SJSA1 (cell line): ENCODE results near the gene MAN2B2. TPM values are rescaled to one million over a fixed set of nuclear protein-coding genes. Genes with fewer than 3 reads are reported as not detected.

Source experiments
- DNase-seq, 2 experiments: peaks; one replicate each; pipeline ENCODE4 v3.0.0-alpha.2; 2015 to 2020; ENCODE audit warnings: low spot score in 2 of 2, low read depth in 1 of 2
- H3K27ac ChIP-seq: fragments of 250-450 bp; sonication (Bioruptor Pico); 2 replicates; pipeline ENCODE4 v1.5.1; 2020; ENCODE audit warnings: mild to moderate bottlenecking, moderate library complexity
- H3K27me3 ChIP-seq: fragments of 250-450 bp; sonication (Bioruptor Pico); replicated peaks from 2 replicates; pipeline ENCODE4 v1.5.1; 2020; ENCODE audit warnings: mild to moderate bottlenecking, moderate library complexity
- H3K36me3 ChIP-seq: fragments of 250-450 bp; sonication (Bioruptor Pico); 2 replicates; pipeline ENCODE4 v1.5.1; 2020; ENCODE audit warnings: mild to moderate bottlenecking
- H3K4me1 ChIP-seq: fragments of 250-450 bp; sonication (Bioruptor Pico); replicated peaks from 2 replicates; pipeline ENCODE4 v1.6.1; 2021; ENCODE audit warnings: mild to moderate bottlenecking
- H3K4me3 ChIP-seq: fragments of 250-450 bp; sonication (Bioruptor Pico); 2 replicates; pipeline ENCODE4 v1.5.1; 2020; ENCODE audit warnings: mild to moderate bottlenecking
- H3K9me3 ChIP-seq: fragments of 250-450 bp; sonication (Bioruptor Pico); replicated peaks from 2 replicates; pipeline ENCODE4 v1.5.1; 2020; ENCODE audit warnings: mild to moderate bottlenecking
- total RNA-seq: library from RNA; depleted of rRNA; stranded (reverse); fragments of >200 nt; shearing (Covaris generic); gene quantifications from 2 replicates; pipeline ENCODE4 v1.2.3, GENCODE V29; 2014

Gene MAN2B2
- total RNA-seq, 1 experiment from 2014 or later: 12.1 TPM

- H3K9me3 ChIP-seq: no peaks in the 10 kb centered on the region
- peaks cover 10% of the 10 kb centered on the region; the same call in 1 of the 2 replicates for H3K4me1 ChIP-seq
- H3K27me3 ChIP-seq: no peaks in the 10 kb centered on the region
- no peak for DNase-seq
- H3K36me3 ChIP-seq: no peaks in the 10 kb centered on the region
- no peak overlapping the region for H3K27ac ChIP-seq
- H3K4me3 ChIP-seq: no peak overlapping the region
These were observed 3.2 kb downstream of the MAN2B2 start for GRCh38 chr4:6578221-6578620.

GRCh38 chr4:6580353-6580752 is 5.4 kb downstream of the MAN2B2 start:
- H3K27ac ChIP-seq: no peak overlapping the region
- no peaks in the 10 kb centered on the region for H3K36me3 ChIP-seq
- no peak for DNase-seq
- H3K9me3 ChIP-seq: no peaks in the 10 kb centered on the region
- H3K4me1 ChIP-seq: peaks cover 4% of the 10 kb centered on the region; the same call in 1 of the 2 replicates
- H3K4me3 ChIP-seq: no peak overlapping the region
- H3K27me3 ChIP-seq: no peaks in the 10 kb centered on the region

- Histone ChIP-seq H3K27me3 (no peaks in the 10 kb centered on the region), H3K4me1 (no peaks in the 10 kb centered on the region), H3K36me3 (no peaks in the 10 kb centered on the region), H3K27ac (no peak overlapping the region), H3K4me3 (no peak overlapping the region), H3K9me3 (no peaks in the 10 kb centered on the region)
- no peak for DNase-seq
These were observed 6.7 kb downstream of the MAN2B2 start for GRCh38 chr4:6581566-6582121.

- H3K4me3 ChIP-seq: no peak overlapping the region
- no peaks in the 10 kb centered on the region for H3K36me3 ChIP-seq
- H3K9me3 ChIP-seq: no peaks in the 10 kb centered on the region
- no peak overlapping the region for H3K27ac ChIP-seq
- no peak for DNase-seq
- H3K4me1 ChIP-seq: no peaks in the 10 kb centered on the region
- no peaks in the 10 kb centered on the region for H3K27me3 ChIP-seq
These were observed 8.0 kb downstream of the MAN2B2 start for GRCh38 chr4:6582889-6583490.

GRCh38 chr4:6584865-6585264 is 9.9 kb downstream of the MAN2B2 start:
- Histone ChIP-seq H3K9me3 (no peaks in the 10 kb centered on the region), H3K27ac (no peak overlapping the region), H3K36me3 (no peaks in the 10 kb centered on the region), H3K27me3 (no peaks in the 10 kb centered on the region), H3K4me1 (no peaks in the 10 kb centered on the region), H3K4me3 (no peak overlapping the region)
- no peak for DNase-seq

GRCh38 chr4:6586715-6587325 is 11.8 kb downstream of the MAN2B2 start:
- H3K9me3 ChIP-seq: no peaks in the 10 kb centered on the region
- no peak overlapping the region for H3K4me3 ChIP-seq
- H3K27ac ChIP-seq: no peak overlapping the region
- no peaks in the 10 kb centered on the region for H3K36me3 ChIP-seq
- H3K27me3 ChIP-seq: no peaks in the 10 kb centered on the region
- DNase-seq: no peak
- no peaks in the 10 kb centered on the region for H3K4me1 ChIP-seq

- Histone ChIP-seq H3K36me3 (no peaks in the 10 kb centered on the region), H3K27me3 (no peaks in the 10 kb centered on the region), H3K27ac (no peak overlapping the region), H3K9me3 (no peaks in the 10 kb centered on the region), H3K4me3 (no peak overlapping the region), H3K4me1 (no peaks in the 10 kb centered on the region)
- no peak for DNase-seq
These were observed 14.5 kb downstream of the MAN2B2 start for GRCh38 chr4:6589444-6589843.

- Histone ChIP-seq H3K27ac (no peak overlapping the region), H3K4me3 (no peak overlapping the region), H3K36me3 (no peaks in the 10 kb centered on the region), H3K9me3 (no peaks in the 10 kb centered on the region), H3K4me1 (no peaks in the 10 kb centered on the region), H3K27me3 (no peaks in the 10 kb centered on the region)
- DNase-seq: no peak
These were observed 16.3 kb downstream of the MAN2B2 start for GRCh38 chr4:6591313-6591712.

GRCh38 chr4:6591781-6592180 is 16.8 kb downstream of the MAN2B2 start:
- H3K27ac ChIP-seq: no peak overlapping the region
- no peaks in the 10 kb centered on the region for H3K4me1 ChIP-seq
- no peaks in the 10 kb centered on the region for H3K36me3 ChIP-seq
- H3K27me3 ChIP-seq: no peaks in the 10 kb centered on the region
- no peaks in the 10 kb centered on the region for H3K9me3 ChIP-seq
- no peak for DNase-seq
- no peak overlapping the region for H3K4me3 ChIP-seq

- no peaks in the 10 kb centered on the region for H3K27me3 ChIP-seq
- H3K9me3 ChIP-seq: no peaks in the 10 kb centered on the region
- no peak for DNase-seq
- H3K36me3 ChIP-seq: no peaks in the 10 kb centered on the region
- H3K4me3 ChIP-seq: no peak overlapping the region
- H3K4me1 ChIP-seq: no peaks in the 10 kb centered on the region
- no peak overlapping the region for H3K27ac ChIP-seq
These were observed 18.0 kb downstream of the MAN2B2 start for GRCh38 chr4:6592804-6593563.

GRCh38 chr4:6594341-6594740 is 19.4 kb downstream of the MAN2B2 start:
- no peak for DNase-seq
- H3K4me3 ChIP-seq: no peak overlapping the region
- H3K27ac ChIP-seq: no peak overlapping the region
- H3K27me3 ChIP-seq: no peaks in the 10 kb centered on the region
- H3K4me1 ChIP-seq: no peaks in the 10 kb centered on the region
- no peaks in the 10 kb centered on the region for H3K36me3 ChIP-seq
- no peaks in the 10 kb centered on the region for H3K9me3 ChIP-seq

- Histone ChIP-seq H3K36me3 (no peaks in the 10 kb centered on the region), H3K27ac (no peak overlapping the region), H3K27me3 (no peaks in the 10 kb centered on the region), H3K4me1 (no peaks in the 10 kb centered on the region), H3K9me3 (no peaks in the 10 kb centered on the region), H3K4me3 (no peak overlapping the region)
- no peak for DNase-seq
These were observed 19.9 kb downstream of the MAN2B2 start for GRCh38 chr4:6594826-6595355.

- Histone ChIP-seq H3K27me3 (no peaks in the 10 kb centered on the region), H3K27ac (no peak overlapping the region), H3K9me3 (no peaks in the 10 kb centered on the region), H3K36me3 (no peaks in the 10 kb centered on the region), H3K4me1 (no peaks in the 10 kb centered on the region), H3K4me3 (no peak overlapping the region)
- no peak for DNase-seq
These were observed 21.0 kb downstream of the MAN2B2 start for GRCh38 chr4:6595897-6596537.
